Measurements from ENCODE around the gene C12orf57. TPM values are rescaled to one million over a fixed set of nuclear protein-coding genes. Genes with fewer than 3 reads are reported as not detected.

The C12orf57 gene
- polyA plus RNA-seq, 1 donor = 155 TPM

DNA sequence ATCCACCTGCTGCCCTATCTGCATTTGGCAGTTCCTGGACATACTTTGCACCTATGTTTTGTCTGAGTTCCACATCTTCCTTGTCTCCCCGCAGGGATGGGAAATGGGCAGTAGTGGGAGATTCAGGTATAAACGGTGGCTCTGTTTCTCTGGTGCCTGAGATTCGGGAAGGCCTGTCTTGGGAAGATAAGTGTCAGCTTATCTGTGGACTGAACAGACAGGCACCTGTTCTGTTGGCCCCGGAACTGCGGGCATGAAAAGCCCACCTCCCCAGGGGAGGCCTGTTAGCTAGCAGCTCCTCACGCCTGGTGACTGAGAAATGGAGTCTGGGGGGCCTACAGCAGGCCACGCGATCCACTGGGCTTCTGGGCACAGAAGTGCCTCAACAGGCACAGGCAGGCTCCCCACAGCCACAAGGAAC, 20.8 kb downstream of the C12orf57 start:
- no peak for DNase-seq (ENCODE audit: low read depth)

- DNase-seq (ENCODE audit: low read depth) = no peak
Observed at GRCh38 chr12:6965026-6965661, 21.3 kb downstream of the C12orf57 start.

DNA sequence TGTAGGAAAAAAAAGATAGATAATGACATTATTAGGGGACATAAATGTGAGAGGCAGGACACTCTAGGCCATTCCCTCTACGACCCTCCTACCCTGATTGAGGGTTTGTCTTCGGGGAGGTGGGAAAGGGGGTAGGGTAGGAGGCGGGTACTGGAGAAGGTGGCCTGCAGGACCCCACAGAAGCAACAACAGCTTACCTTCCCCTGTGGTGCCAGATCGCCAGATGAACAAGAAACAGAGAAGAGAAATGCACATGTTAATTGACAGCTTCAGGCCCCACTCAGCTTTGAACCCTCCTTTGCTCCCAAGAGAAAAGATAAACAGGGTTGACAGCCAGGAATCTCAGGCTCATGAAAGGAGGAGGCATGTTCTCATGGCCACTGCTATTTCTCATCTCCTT, 21.9 kb downstream of the C12orf57 start:
- no peak for DNase-seq (ENCODE audit: low read depth)

DNA sequence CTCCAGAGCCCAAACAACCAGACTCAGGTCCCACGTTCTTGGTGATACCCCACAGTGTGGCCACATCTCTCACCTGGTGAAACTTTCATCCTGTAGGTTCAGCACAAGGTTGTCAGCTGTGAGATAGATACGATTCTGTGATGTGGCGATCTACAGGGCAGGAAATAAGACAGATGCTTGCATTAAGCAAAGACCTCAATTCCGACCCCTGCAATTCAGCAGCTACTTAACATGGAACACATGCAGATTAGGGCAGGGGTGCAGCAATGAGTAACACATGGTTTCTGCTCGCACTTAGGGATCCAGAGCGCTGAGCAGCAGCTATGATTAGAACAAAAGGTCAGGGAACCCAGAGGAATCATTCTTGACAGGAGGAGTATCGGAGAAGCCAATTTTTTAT, 22.5 kb downstream of the C12orf57 start:
- DNase-seq (ENCODE audit: low read depth) = no peak

DNA sequence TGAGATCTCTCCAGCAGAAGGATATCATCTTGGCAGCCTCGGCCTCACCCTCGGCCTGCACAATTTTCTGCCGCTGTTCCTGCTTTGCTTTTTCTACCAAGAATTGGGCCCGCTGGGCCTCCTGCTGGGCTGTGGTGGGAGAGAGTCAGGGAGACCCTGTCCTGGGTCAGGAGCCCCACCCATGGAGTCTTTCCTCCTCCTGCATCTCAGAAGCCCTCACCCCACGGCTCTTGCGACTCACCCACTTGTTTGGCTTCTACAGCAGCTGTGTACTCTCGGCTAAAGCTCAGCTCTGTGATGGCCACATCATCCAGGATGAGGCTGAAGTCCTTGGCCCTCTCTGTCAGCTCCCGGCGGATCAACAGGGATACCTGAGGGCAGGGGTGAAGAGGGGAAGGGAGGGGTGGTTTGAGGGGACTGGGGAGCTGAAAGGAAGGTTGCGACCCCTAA, 23.9 kb downstream of the C12orf57 start:
- no peak for DNase-seq (ENCODE audit: low read depth)

DNA sequence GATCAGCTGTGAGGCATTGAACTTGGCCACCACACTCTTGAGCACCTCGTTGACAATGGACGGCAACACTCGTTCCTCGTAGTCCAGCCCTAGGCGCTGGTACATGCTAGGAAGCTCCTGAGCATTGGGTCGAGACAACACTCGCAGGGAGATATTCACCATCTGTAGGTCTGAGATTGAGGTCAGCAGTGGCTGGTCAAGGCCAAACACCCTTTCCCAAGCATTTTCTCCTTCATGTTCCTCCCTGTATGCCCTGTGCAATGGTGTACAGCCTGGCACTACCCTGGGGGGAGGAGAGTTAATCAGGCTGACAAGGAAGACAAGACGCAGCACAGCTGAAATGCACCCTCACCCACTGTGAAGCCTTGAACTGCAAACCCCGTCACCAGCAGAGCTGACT, 24.6 kb downstream of the C12orf57 start:
- DNase-seq (ENCODE audit: low read depth) = no peak

- DNase-seq (ENCODE audit: low read depth) = no peak
Observed at GRCh38 chr12:6970096-6970527, 26.3 kb downstream of the C12orf57 start.

- no peak for DNase-seq (ENCODE audit: low read depth)
Observed at GRCh38 chr12:6974180-6974579, 30.4 kb downstream of the C12orf57 start.

- DNase-seq (ENCODE audit: low read depth) = no peak
Observed at GRCh38 chr12:6975297-6976032, 31.6 kb downstream of the C12orf57 start.

DNA sequence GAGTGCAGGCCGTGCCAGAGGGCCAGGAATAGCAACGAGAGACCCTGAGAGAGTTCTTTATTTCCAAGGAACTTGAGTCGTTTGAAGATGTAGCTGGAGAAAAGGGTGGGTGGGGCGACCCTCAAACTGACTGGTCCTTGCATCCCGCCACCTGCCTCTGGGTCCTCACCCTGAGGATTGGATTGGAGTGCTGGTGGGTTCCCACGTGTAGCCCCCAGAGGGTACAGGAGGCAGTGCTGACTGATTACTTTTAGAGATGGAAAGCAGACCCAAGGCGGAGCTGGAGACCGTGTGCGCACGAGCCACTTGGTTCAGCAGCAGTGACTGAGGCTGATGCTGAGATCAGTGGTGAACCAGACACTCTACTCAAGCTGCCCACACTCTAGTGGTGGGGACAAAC, 33.8 kb downstream of the C12orf57 start:
- DNase-seq (ENCODE audit: low read depth) = no peak

DNA sequence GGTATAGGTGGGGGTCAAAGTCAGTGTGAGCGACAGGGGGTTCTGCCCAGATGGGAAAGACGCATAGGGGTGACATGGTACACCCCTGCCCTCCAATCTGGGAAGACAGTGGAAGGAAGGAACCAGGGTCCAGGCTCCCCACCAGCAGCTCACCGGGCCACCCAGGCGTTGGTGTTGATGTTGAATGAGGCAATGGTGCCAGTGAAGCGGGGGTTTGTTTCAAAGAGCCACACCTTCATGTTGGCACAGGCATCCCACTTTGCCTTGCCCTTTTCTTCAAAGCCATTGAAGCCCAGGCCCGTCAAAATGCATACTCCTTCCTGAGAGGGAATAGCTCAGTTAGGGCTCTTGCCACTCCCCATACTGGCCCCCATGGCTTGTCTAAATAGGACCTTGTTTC, 34.4 kb downstream of the C12orf57 start:
- DNase-seq (ENCODE audit: low read depth) = no peak

DNA sequence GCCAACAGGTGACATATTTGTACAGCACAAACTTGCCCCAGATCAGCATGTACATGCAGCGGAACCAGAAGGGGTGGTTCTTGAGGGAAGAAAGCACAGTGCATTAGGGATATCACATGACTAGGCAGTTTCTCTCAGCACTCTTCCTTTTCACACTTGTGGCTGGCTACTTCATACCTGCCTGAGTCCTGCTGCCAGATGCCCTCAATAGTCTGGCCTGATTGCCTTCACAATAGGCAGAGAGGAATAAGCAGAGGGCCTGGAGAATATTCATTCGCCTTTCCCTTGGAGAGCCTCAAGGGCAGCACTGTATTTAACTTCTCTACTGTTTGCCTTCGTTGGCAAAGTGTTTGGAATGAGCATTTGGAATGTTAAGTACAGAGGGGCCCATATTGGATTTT, 34.8 kb downstream of the C12orf57 start:
- no peak for DNase-seq (ENCODE audit: low read depth)

DNA sequence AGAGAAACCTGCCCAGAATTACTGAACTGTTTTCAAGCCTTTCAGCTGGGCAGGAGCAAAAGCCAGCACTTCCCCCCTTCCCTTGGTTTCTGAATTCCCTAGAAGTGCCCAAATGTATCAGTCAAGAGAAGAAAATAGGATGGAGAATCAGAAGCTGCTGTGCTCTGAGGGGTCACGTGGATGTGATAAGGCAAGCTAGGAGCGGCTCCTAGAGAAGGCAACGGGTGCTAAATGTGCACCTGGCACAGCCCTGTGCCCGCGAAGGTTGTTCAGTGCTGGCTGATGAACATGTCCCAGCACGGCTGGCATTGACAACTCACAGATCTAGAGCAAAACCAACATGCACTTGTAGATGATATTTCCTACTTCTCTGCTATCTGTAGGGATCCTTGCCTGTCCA, 35.2 kb downstream of the C12orf57 start:
- no peak for DNase-seq (ENCODE audit: low read depth)

- DNase-seq (ENCODE audit: low read depth) = no peak
Observed at GRCh38 chr12:6979453-6979852, 35.6 kb downstream of the C12orf57 start.

DNA sequence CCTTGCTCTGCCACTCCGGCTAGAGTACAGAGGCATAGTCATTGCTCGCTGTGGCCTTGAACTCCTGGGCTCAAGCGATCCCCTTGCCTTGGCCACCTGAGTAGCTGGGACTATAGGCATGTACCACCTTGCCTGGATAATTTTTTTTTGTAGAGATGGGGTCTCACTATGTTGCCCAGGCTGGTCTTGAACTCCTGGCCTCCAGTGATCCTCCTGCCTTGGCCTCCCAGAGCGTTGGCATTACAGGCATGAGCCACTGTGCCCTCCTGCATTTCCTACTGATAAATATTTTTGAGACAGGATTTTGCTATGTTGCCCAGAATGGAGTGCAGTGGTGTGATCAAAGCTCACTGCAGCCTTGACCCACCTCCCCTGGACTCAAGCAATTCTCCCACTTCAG, 36.3 kb downstream of the C12orf57 start:
- DNase-seq (ENCODE audit: low read depth) = no peak

DNA sequence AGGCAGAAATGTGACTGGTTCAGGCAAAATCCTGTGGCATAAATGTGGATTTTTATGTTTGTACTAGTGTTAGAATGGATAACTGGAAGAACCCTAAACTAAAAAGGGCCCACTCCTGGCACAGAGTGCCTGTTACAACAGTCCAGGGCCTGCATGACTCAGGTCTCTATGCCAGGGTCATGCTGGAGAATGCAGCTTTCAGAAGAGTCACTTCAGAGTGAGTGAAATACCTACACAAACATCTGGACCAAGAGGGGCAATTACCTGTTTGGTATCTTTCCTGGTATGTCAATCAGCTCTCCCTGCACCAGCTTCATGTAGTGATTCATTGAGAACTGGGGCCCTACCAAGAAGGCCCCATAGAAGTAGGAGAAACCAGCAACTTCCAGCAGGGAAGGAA, 36.9 kb downstream of the C12orf57 start:
- no peak for DNase-seq (ENCODE audit: low read depth)

- no peak for DNase-seq (ENCODE audit: low read depth)
Observed at GRCh38 chr12:6981152-6982052, 37.6 kb downstream of the C12orf57 start.

- no peak for DNase-seq (ENCODE audit: low read depth)
Observed at GRCh38 chr12:6982532-6982931, 38.7 kb downstream of the C12orf57 start.

DNA sequence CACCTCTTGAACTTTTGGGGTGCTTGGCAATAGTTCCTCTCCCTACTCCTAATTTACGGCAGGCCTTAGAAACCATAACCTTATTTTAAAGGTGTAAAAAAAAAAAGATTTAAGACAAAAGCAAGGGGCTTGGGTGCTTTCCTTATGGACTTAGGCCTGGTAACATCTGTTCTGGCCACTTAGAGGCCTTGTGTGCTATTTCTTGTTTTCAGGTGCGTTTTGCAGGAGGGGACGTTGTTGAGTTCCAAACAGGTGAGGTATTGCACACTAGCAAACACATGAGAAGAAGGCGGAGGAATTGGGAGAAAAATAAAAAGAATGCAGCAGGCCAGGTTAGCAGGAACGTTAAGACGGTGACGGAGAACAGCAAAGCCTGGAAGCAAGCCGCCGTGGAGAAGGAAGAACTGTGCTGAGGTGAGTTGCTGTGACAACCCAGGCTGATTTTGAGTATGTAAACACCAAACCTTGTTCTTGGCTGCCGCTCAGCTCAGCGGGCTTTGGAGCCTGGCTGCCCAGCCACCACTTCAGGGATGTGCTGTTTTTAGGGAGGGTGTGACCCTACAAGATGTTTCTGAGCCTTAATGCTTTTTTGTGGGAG, 44.2 kb downstream of the C12orf57 start:
- DNase-seq (ENCODE audit: low read depth) = no peak

Data from forelimb muscle (tissue), 1 donor.